IPS-18a (cell line): ENCODE measurements around the gene BTNL9.
"Not testable (repeated sequence)": the region's sequence is repeated elsewhere in the genome, so short reads cannot be mapped to it uniquely, and the experiment has no call there.

Source experiments
- H3K27ac ChIP-seq: one replicate; pipeline ENCODE4 v1.5.1; 2013; ENCODE audit warnings: low read length
- H3K27me3 ChIP-seq: one replicate; pipeline ENCODE4 v1.6.1; 2013; ENCODE audit warnings: mild to moderate bottlenecking, low read length; ENCODE audit not compliant: control insufficient read depth, insufficient read depth
- H3K36me3 ChIP-seq: one replicate; pipeline ENCODE4 v1.6.1; 2013; ENCODE audit warnings: low read depth, low read length; ENCODE audit not compliant: control insufficient read depth
- H3K4me1 ChIP-seq: one replicate; pipeline ENCODE4 v1.6.1; 2013; ENCODE audit warnings: low read depth, low read length; ENCODE audit not compliant: control insufficient read depth
- H3K4me3 ChIP-seq: one replicate; pipeline ENCODE4 v1.5.1; 2013; ENCODE audit warnings: low read length
- H3K9ac ChIP-seq: one replicate; pipeline ENCODE4 v1.6.1; 2013; ENCODE audit warnings: mild to moderate bottlenecking, low read length, moderate library complexity
- H3K9me3 ChIP-seq: one replicate; pipeline ENCODE4 v1.6.1; 2013; ENCODE audit warnings: low read depth, low read length; ENCODE audit not compliant: control insufficient read depth

The BTNL9 gene

GRCh38 chr5:181101930-181102674, 62.0 kb downstream of the BTNL9 start:
- not testable (repeated sequence) for H3K4me3 ChIP-seq, H3K36me3 ChIP-seq, H3K9ac ChIP-seq, H3K27ac ChIP-seq, H3K9me3 ChIP-seq, H3K4me1 ChIP-seq
- H3K27me3 ChIP-seq = peaks cover 42% of the 10 kb centered on the region

GRCh38 chr5:181104259-181104568, 64.1 kb downstream of the BTNL9 start:
- peaks cover 35% of the 10 kb centered on the region for H3K27me3 ChIP-seq
- not testable (repeated sequence) for H3K36me3 ChIP-seq, H3K9me3 ChIP-seq, H3K27ac ChIP-seq, H3K9ac ChIP-seq, H3K4me1 ChIP-seq
- H3K4me3 ChIP-seq = peak overlapping the region; percentile 8

DNA sequence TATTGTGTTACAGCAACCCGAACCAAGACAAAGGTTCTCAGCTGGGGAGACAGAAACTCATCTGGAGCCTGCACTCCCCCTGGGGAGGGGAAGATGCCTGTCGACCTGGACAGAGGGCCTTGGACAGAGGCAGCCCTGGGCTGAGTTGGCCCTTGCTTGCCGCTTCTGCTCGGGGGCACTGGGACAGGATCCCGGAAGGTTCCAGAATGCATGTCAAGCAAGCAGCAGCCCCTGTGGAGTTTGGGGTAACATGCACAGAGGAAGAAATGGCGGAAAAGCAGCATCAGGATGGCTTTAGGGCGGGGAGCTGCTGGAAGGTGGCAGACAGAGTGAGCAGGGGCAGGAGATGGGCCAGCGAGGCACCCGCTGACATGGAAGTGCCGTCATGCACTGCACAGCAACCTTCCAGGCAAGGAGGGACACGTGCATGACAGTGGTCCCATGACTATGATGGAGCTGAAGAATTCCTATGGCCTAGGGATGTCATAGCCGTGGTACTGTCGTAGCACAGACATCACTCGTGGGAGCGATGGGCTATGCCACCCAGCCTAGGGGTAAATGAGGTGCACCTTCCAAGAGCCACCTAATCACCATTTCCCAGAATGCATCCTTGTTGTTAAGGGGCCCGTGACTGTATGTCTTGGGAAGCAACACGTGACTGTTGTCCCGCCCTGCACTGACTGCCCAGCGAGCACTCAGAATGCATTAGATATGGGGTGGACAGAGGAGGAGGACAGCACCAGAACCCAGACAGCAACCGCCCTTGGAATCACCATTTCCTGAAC, 64.7 kb downstream of the BTNL9 start:
- not testable (repeated sequence) for H3K4me1 ChIP-seq, H3K36me3 ChIP-seq, H3K27ac ChIP-seq, H3K9me3 ChIP-seq, H3K9ac ChIP-seq, H3K4me3 ChIP-seq
- peaks cover 30% of the 10 kb centered on the region for H3K27me3 ChIP-seq

GRCh38 chr5:181105391-181106025, 65.4 kb downstream of the BTNL9 start:
- H3K9ac ChIP-seq = no peak overlapping the region
- no peak overlapping the region for H3K27ac ChIP-seq
- no peaks in the 10 kb centered on the region for H3K36me3 ChIP-seq
- no peaks in the 10 kb centered on the region for H3K4me1 ChIP-seq
- peaks cover 23% of the 10 kb centered on the region for H3K27me3 ChIP-seq
- H3K9me3 ChIP-seq = no peaks in the 10 kb centered on the region
- no peak overlapping the region for H3K4me3 ChIP-seq

GRCh38 chr5:181107699-181108098, 67.6 kb downstream of the BTNL9 start:
- H3K36me3 ChIP-seq = no peaks in the 10 kb centered on the region
- peaks cover 21% of the 10 kb centered on the region for H3K27me3 ChIP-seq
- H3K9ac ChIP-seq = no peak overlapping the region

GRCh38 chr5:181108578-181109165, 68.6 kb downstream of the BTNL9 start:
- no peaks in the 10 kb centered on the region for H3K4me1 ChIP-seq
- H3K9ac ChIP-seq = no peak overlapping the region
- no peak overlapping the region for H3K27ac ChIP-seq
- H3K4me3 ChIP-seq = no peak overlapping the region
- no peaks in the 10 kb centered on the region for H3K36me3 ChIP-seq
- H3K27me3 ChIP-seq = peaks cover 21% of the 10 kb centered on the region
- H3K9me3 ChIP-seq = no peaks in the 10 kb centered on the region

More at GRCh38 chr5:181107699-181108098, 67.6 kb downstream of the BTNL9 start:
- H3K9me3 ChIP-seq = no peaks in the 10 kb centered on the region
- H3K4me3 ChIP-seq = no peak overlapping the region
- no peak overlapping the region for H3K27ac ChIP-seq
- no peaks in the 10 kb centered on the region for H3K4me1 ChIP-seq

DNA sequence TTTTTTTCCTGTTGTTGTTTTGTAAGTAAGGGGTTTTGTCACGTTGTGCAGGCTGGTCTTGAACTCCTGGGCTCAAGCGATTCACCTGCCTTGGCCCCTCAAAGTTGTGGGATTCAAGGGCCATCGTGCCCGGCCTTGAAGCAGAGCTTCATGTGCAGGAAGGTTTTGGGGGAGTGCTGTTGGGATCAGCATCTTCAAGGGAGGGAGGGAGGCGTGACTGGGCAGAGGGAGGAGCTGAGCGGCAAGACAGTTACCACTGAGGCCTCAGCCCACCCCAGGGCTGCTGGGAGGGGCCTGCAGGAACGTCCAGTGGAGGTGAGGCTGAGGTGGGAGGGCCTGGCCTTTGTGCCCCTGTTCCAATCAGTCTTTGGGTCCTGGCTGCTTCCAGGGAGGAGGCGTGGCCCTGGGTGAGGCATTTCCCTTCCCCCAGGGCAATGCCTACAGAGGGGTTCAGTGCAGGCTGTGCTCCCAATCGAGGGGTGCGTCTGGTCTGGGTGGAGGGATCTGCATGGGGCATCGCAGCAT, 69.5 kb downstream of the BTNL9 start:
- no peaks in the 10 kb centered on the region for H3K4me1 ChIP-seq
- peaks cover 20% of the 10 kb centered on the region for H3K27me3 ChIP-seq
- H3K9me3 ChIP-seq = no peaks in the 10 kb centered on the region
- no peak overlapping the region for H3K27ac ChIP-seq
- no peak overlapping the region for H3K9ac ChIP-seq
- no peaks in the 10 kb centered on the region for H3K36me3 ChIP-seq
- no peak overlapping the region for H3K4me3 ChIP-seq

DNA sequence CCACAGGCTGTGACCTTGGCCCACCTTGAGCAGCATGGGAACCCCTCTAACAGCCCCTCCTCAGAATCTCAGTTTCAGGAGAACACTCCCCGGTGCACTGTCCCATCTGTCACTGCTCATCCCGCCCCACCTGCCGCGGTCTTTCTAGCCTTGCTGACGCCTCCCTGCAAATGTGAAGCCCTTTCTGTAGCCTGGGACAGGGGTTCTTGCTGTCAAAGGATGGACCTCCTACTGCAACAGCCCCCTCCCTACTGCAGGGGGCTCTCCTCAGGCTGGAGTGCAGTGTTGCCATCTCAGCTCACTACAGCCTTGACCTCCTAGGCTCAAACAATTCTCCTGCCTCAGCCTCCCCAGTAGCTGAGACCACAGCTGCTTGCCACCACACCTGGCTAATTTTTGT, 70.9 kb downstream of the BTNL9 start:
- Histone ChIP-seq H3K36me3 (no peaks in the 10 kb centered on the region), H3K4me1 (peaks cover 4% of the 10 kb centered on the region), H3K9ac (no peak overlapping the region), H3K9me3 (no peaks in the 10 kb centered on the region), H3K27me3 (peaks cover 18% of the 10 kb centered on the region), H3K27ac (no peak overlapping the region), H3K4me3 (no peak overlapping the region)
